ENCODE data around the gene CCNH. TPM values are rescaled to one million over a fixed set of nuclear protein-coding genes. Genes with fewer than 3 reads are reported as not detected.

Gene CCNH
- total RNA-seq, 1 experiment from 2014 or later, result 38.3 TPM

DNA sequence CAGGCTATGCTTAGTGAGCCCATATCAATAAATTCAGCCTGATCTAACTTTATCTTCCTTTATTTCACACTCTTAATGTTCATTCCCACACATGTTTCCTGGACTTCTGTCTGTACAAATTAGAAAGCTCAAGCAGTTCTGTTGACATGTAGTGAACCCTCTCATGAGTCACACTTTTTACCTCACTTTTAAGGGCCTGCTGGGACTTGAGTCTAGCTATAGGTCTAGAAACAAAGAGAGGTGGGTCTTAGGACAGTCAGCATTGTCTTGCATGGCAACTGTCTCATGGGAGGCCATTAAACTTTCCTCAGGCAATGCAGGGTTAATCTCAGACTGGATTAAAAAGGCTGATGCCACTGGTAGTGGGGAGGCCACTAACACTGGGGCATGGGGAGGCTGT, 8.6 kb upstream of the CCNH start:
- no peak overlapping the region for H3K14ac ChIP-seq (ENCODE audit: insufficient read depth, low read length)
- H3K23ac ChIP-seq (ENCODE audit: insufficient read length, low read depth, low read length), result no peak overlapping the region
- H3K36me3 Mint-ChIP-seq (ENCODE audit: insufficient read depth in 1 of 3, low read depth in 3 of 3), result no peaks in the 10 kb centered on the region
- no peaks in the 10 kb centered on the region for H3K79me1 ChIP-seq (ENCODE audit: insufficient read depth, low read depth, low read length, poor library complexity, severe bottlenecking)
- no peak overlapping the region for H2BK20ac ChIP-seq (ENCODE audit: low read depth, low read length, poor library complexity, severe bottlenecking)
- H4K5ac ChIP-seq (ENCODE audit: insufficient read length, low read depth, low read length), result no peak overlapping the region
- H3T11ph ChIP-seq (ENCODE audit: low read length), result no peak overlapping the region
- no peak overlapping the region for H3K9ac ChIP-seq (ENCODE audit: extremely low read depth, insufficient read length, low read length)
- no peaks in the 10 kb centered on the region for H3K79me2 ChIP-seq (ENCODE audit: insufficient read depth, low read length)
- no peak overlapping the region for H2BK15ac ChIP-seq (ENCODE audit: low read depth, low read length)
- no peak overlapping the region for H3K27ac Mint-ChIP-seq
- no peak overlapping the region for H3K4me2 ChIP-seq (ENCODE audit: insufficient read depth, insufficient read length, low read length)
- DNase-seq, result no peak
- H4K20me1 ChIP-seq (ENCODE audit: control insufficient read depth, insufficient read depth, insufficient read length), result no peaks in the 10 kb centered on the region
- H3K56ac ChIP-seq (ENCODE audit: insufficient read length, low read depth, low read length), result no peak overlapping the region
- H3K18ac ChIP-seq (ENCODE audit: insufficient read length, low read depth, low read length), result no peak overlapping the region
- TF ChIP-seq, protein P1, sequence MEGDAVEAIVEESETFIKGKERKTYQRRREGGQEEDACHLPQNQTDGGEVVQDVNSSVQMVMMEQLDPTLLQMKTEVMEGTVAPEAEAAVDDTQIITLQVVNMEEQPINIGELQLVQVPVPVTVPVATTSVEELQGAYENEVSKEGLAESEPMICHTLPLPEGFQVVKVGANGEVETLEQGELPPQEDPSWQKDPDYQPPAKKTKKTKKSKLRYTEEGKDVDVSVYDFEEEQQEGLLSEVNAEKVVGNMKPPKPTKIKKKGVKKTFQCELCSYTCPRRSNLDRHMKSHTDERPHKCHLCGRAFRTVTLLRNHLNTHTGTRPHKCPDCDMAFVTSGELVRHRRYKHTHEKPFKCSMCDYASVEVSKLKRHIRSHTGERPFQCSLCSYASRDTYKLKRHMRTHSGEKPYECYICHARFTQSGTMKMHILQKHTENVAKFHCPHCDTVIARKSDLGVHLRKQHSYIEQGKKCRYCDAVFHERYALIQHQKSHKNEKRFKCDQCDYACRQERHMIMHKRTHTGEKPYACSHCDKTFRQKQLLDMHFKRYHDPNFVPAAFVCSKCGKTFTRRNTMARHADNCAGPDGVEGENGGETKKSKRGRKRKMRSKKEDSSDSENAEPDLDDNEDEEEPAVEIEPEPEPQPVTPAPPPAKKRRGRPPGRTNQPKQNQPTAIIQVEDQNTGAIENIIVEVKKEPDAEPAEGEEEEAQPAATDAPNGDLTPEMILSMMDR (conservative IDR thresholded peaks at IDR 0.05), result no peak
- H3K4me3 Mint-ChIP-seq, result no peak overlapping the region
- no peak overlapping the region for H2BK5ac ChIP-seq (ENCODE audit: insufficient read length, low read length)
- no peaks in the 10 kb centered on the region for H3K4me1 Mint-ChIP-seq
- H2BK12ac ChIP-seq (ENCODE audit: insufficient read length, low read depth, low read length), result no peak overlapping the region
- no peaks in the 10 kb centered on the region for H3K23me2 ChIP-seq (ENCODE audit: insufficient read length, low read depth, low read length, poor library complexity, severe bottlenecking)
- H3K27me3 ChIP-seq (ENCODE audit: insufficient read depth, low read length), result no peaks in the 10 kb centered on the region
- no peak overlapping the region for H2AK5ac ChIP-seq (ENCODE audit: insufficient read length, low read length)
- H3K9me3 ChIP-seq (ENCODE audit: control insufficient read depth, low read depth, low read length), result no peaks in the 10 kb centered on the region
- no peak overlapping the region for H3K4ac ChIP-seq (ENCODE audit: low read depth, low read length)
- H3K9me3 Mint-ChIP-seq, result no peaks in the 10 kb centered on the region
- H3K27ac ChIP-seq (ENCODE audit: insufficient read length, low read depth, low read length), result no peak overlapping the region
- H2AFZ ChIP-seq (ENCODE audit: low read length), result no peak overlapping the region
- H4K8ac ChIP-seq (replicated peaks; ENCODE audit: insufficient read length, low read depth, low read length), result no peak overlapping the region
- H3K4me1 ChIP-seq (ENCODE audit: insufficient read depth, low read length), result no peaks in the 10 kb centered on the region
- H2BK120ac ChIP-seq (ENCODE audit: low read depth, low read length, poor library complexity, severe bottlenecking), result no peak overlapping the region
- no peaks in the 10 kb centered on the region for H3K27me3 Mint-ChIP-seq (ENCODE audit: low read depth)
- H4K91ac ChIP-seq (ENCODE audit: insufficient read length, low read depth, low read length), result no peak overlapping the region

All from H9 (cell line).